HepG2 (cell line): ENCODE measurements around the gene TTC39C. TPM values are rescaled to one million over a fixed set of nuclear protein-coding genes. Genes with fewer than 3 reads are reported as not detected.
A peak's percentile ranks its signal among the peaks of the same experiment; 100 is the strongest.

ENCODE experiments used
- DNMT3B ChIP-seq: conservative IDR thresholded peaks from 2 replicates; pipeline ENCODE4 v1.6.1; 2016; ENCODE audit warnings: missing biosample characterization, control low read depth
- FOXO1 ChIP-seq: sonication (generic); formaldehyde crosslinking; IDR thresholded peaks from 2 replicates; pipeline ENCODE4 v1.4.0; 2020; ENCODE audit warnings: missing genetic modification reagents
- GPBP1L1 ChIP-seq: sonication (generic); formaldehyde crosslinking; IDR thresholded peaks from 2 replicates; pipeline ENCODE4 v1.5.0; 2020; ENCODE audit warnings: mild to moderate bottlenecking, missing genetic modification reagents
- MBD4 ChIP-seq: IDR thresholded peaks from 2 replicates; pipeline ENCODE4 v1.6.1; 2012; ENCODE audit warnings: low read length, inconsistent platforms, borderline replicate concordance
- PTBP1 ChIP-seq: fragments of 200-400 bp; formaldehyde crosslinking; IDR thresholded peaks from 2 replicates; pipeline ENCODE4 v1.6.1; 2018; ENCODE audit warnings: low read length, low read depth; ENCODE audit not compliant: poor library complexity, severe bottlenecking
- RNF219 ChIP-seq: sonication (generic); formaldehyde crosslinking; IDR thresholded peaks from 2 replicates; pipeline ENCODE4 v1.5.0; 2020; ENCODE audit warnings: mild to moderate bottlenecking, missing genetic modification reagents
- SNAPC4 ChIP-seq: sonication (generic); formaldehyde crosslinking; IDR thresholded peaks from 2 replicates; pipeline ENCODE4 v1.4.0; 2020; ENCODE audit warnings: mild to moderate bottlenecking, missing genetic modification reagents
- ZFAT ChIP-seq: sonication (generic); formaldehyde crosslinking; conservative IDR thresholded peaks from 2 replicates; pipeline ENCODE4 v1.8.1; 2023; ENCODE audit warnings: missing genetic modification reagents, inconsistent platforms
- ZNF142 ChIP-seq: sonication (generic); formaldehyde crosslinking; IDR thresholded peaks from 2 replicates; pipeline ENCODE4 v1.4.0; 2020; ENCODE audit warnings: missing genetic modification reagents
- ZNF556 ChIP-seq: sonication (generic); formaldehyde crosslinking; IDR thresholded peaks from 2 replicates; pipeline ENCODE4 v1.4.0; 2020; ENCODE audit warnings: mild to moderate bottlenecking, missing genetic modification reagents, borderline replicate concordance
- ZNF691 ChIP-seq: sonication (generic); formaldehyde crosslinking; IDR thresholded peaks from 2 replicates; pipeline ENCODE4 v1.4.0; 2020; ENCODE audit warnings: missing genetic modification reagents, low read depth, mild to moderate bottlenecking, borderline replicate concordance
- polyA plus RNA-seq, 8 experiments: library from polyadenylated mRNA; depleted of rRNA in 3 of 8; stranded (reverse) in 7 of 8; unstranded in 1 of 8; fragments of >200 nt; fragmentation: Illumina TruSeq in 4 of 8; extraction: Trizol in 4 of 8; gene quantifications; 2 replicates each; pipeline versions ENCODE4 v1.2.1 to v1.2.3, GENCODE V29; 2011 to 2016; ENCODE audit warnings: low read depth in 4 of 8, missing spikeins in 1 of 8, mixed read lengths in 1 of 8; ENCODE audit not compliant: insufficient read depth in 1 of 8
- total RNA-seq, 5 experiments: library from RNA; depleted of rRNA; stranded (reverse); fragments of >200 nt; fragmentation: Illumina TruSeq; extraction: Trizol; gene quantifications; 2 replicates each; pipeline ENCODE4 v1.2.3, GENCODE V29; 2016; ENCODE audit warnings: low read depth in 1 of 5

TTC39C gene
- total and polyA plus RNA-seq, 2 of the 13 experiments (the other 11 are each of a cell fraction or from before 2014, with no cell fraction given), result 19.1 to 25.9 TPM

- no peak for TF ChIP-seq ZFAT
- no peak for TF ChIP-seq GPBP1L1 (CRISPR knock-in tag)
- TF ChIP-seq SNAPC4 (CRISPR knock-in tag), result no peak
- peak; percentile 75; the same call in 1 of the 2 replicates for TF ChIP-seq FOXO1
- peak; percentile 77; the same call in 1 of the 2 replicates for TF ChIP-seq ZNF691
- no peak for TF ChIP-seq PTBP1
- peak; percentile 64; the same call in 1 of the 2 replicates for TF ChIP-seq DNMT3B
- TF ChIP-seq ZNF556 (CRISPR knock-in tag), result peak; percentile 43; the same call in 1 of the 2 replicates
- TF ChIP-seq RNF219 (CRISPR knock-in tag), result no peak
- TF ChIP-seq ZNF142 (CRISPR knock-in tag), result 0 out of 2 replicates have a peak, but pooled peaks have one; percentile 22
- TF ChIP-seq MBD4, result no peak
Observed at GRCh38 chr18:24051031-24051947, 36.7 kb downstream of the TTC39C start (continued).
